GM21390 (cell line): Measurements from ENCODE around the gene SOWAHA.

Experiments used
- ATAC-seq: cut with Tn5 transposase; IDR thresholded peaks from one replicate; pipeline ENCODE4 v1.9.1; 2021; ENCODE audit not compliant: unreplicated experiment

The SOWAHA gene

DNA sequence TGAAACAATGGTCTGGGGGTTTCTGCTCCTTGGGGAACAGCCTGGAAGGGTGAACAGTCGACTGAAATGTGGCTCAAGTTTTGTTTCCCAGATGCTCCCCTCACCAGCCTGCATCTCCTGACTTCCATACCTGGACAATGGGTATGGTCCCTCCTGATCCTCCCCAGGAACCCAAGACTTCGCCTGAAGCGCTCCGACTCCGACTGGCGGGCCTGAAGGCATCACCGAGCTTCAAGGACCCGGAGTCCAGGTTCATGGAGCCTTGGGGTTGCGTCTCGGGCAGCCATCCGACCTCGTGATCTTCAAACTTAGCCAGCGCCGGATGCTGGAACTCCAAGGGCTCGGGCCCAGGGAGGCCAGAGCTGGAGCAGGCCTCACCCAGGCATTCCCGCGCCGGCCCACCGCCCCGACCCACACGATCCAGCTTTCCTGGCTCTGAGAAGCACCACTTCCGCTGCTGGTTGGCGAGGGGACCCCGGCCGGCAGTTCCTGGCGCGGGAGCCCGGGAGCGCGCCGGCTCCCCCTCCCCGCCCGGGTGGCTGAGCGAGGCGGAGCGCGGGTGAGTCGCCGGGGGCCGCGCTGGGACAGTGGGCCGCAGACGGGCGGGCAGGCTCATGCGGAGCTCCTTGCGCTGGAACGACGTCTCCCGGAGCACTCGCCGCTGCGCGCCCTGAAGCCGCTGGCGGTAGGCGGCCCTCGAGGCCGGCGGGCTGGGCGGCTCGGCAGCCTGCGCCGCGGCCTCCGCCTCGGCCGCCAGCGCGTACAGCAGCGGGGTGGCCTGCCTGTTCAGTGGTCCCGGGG lies 12.1 kb downstream of the SOWAHA start:
- ATAC-seq, result no peak

DNA sequence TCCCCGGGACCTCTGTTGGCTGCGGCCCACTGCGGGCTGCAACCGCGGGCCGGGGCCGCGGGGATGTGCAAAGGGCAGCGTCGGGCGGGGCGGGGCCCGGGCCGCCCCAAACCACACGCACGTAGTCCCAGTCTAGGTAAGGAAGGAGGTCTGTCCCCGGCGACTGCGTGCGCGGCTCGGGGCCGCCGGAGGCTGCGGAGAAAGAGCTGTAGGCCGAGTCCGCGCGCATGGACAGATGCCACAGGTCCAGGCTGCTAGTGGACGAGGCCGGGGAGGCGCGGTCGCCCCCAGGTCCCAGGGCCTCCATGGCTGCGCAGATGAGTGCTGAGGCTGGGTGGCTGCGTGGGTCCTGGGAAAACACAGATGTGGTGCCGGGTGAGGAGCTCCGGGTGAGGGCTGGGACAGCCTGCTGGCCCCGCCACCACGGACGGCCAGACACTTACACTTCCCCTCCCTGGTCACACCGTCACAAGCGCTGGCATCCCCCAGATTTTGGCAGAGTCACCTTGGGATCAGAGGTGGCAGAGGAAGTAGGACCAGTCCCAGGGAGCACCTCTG lies 12.8 kb downstream of the SOWAHA start:
- no peak for ATAC-seq

DNA sequence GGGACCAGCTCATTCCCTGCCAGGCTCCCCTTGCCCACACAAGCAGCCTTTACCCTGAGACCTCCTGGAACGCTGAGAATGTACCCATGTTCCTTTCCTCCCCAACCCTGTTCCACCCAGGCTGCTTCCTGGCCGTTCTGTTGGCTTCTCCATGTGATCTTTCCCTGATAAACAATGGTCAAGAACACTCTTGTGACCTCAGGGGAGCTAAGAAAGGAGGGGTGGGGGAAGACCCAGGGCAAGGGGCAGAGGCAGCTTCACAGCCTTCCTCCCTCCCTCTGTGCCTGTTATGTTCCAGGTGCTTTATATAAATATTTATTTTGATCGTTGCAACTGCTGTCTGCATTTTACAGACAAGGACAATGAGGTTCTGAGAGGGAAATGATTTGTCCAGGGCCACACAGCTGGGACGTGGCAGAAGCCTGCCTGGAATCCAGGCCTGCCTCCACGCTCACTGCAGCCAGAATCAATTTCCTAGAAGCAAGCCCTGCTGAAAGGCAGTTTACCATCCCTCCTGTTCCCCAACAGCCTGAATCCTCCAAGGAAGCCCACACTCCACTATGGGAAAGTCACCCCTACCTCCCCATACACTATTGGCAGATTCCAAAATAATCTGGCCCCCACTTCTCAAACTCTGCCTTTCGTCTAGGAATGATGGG lies 13.5 kb downstream of the SOWAHA start:
- no peak for ATAC-seq

DNA sequence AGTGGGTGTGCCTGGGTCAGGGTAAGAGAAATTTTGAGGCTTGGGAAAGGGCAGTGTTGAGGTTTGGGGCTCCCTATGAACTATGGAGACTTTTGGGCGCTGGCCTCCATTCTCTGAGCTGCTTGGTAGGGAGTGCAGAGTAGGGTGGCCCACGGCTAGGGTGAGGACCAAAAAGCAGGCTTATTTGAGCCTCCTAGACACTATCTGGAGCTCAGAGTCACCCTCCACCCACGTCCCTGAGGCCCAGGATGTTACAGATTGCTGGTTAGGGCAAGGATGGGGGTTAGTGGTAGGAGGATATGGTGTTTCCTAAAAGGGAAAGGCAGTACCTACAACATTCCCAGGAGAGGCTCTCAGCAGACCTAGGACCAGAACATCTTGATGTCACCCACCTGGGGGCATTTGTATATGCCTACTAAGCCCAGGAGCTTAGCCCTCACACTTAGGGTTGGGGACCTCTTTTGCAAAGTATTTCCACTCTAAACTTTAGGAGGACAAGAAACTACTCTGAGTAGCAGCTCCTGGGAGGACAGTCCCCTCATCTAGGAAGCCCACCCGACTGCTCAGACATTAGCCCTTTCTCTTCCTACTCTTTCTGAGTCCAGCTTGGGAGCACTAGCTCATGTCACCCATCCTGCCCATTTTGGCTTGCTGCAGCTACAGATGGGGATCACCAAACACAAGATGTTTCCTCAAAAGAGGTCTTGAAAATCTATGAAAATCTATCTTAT lies 15.0 kb downstream of the SOWAHA start:
- no peak for ATAC-seq

DNA sequence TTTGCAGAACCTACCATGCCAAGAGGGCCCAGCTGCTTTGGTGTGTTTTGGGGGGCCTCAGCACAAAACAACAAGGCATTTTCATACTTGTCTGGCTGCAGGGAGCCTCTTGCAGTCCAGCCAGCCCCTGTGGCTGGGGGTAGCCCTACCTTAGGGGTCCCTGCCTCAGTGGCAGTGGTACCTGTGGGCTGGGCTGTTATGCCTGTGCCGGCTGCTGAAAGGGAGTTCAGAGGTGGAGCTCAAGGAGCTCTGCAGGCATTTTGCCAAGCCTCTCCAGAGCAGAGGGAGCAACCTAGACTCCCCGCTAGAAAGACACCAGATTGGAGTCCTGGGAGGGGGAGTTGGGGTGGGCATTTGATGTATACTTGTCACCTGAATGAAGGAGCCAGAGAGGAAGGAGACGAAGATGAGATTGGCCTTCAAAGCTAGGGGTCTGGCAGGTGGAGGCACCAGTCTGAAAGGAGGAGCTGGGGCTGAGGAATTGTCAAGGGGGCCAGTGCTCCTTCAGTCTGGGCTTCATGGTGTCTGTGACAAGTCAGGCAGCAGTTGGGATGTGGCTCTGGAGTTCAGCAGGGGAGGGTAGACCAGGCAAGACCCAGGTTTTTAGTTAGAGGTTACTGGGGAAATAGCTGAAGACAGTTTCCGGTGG lies 15.9 kb downstream of the SOWAHA start:
- no peak for ATAC-seq

DNA sequence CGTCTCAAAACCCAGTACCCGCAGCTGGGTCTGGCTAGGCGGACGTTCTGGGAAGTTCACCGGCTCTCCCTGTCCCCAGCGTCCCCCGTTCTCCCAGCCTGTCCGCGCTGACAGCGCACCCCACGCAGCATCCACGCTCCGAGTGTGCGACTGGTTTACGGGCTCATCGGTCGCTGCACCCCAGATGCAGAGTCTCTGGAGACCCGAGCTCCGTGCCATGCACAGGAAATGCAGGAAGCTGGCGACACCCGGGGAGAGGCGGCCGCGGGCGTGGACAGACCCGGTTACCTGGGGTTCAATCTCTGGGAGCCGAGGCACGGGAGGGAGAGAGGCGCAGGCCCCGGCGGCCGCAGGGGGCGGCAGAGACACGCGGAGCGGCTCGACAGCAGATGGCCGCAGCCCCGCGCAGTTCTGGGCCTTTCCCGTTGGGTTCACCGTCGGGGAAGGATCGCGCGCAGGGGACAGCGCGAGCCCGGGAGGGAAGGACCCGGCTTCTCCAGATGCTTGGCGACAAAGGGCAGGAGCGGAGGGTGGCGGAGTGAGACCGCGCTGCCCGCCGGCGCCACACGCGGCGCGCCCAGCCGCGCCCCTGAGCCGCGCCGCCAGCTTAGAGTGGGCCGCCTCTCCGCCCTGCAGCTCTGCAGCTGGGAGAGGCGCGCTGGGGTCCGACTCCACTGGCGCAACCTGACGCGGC lies 16.8 kb downstream of the SOWAHA start:
- peak; percentile 75 for ATAC-seq

DNA sequence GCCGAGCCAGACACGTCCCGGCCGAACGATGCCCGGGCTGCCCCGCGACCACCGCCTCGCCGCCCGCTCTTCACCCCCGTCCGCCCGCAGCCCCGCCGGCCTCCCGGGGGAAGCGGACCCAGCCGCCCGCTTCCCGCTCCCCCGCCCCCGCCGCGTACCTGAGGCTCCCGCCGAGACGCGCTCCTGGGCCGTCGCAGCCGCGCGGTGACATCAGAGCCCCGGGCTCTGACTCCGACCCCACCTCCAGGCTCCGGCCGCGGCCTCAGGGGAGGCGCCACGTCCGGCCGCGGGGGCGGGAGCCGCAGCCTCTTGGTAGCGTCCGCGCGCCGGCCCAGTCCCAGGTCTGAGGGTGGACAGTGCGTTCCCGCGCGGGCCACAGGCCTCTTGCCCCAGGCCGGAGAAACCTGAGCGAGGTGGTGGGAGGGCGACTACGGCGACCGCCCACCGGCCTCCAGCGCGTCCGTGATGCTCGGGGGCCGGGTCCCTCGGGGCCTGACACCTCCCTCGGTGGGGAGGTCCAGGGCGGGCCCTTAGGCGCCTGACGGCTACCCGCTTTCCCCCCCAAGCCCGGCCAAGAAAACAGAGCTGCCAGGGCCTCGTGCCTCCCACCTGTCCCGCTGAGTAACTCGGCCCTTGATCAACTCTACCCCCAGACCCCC lies 17.5 kb downstream of the SOWAHA start, which contains the start of gene SHROOM1:
SHROOM1 (minus strand) TSS at position 212 of the 659 bp plus-strand sequence. CDS start 4,507 bp downstream, outside the sequence.
- peak; percentile 73 for ATAC-seq

DNA sequence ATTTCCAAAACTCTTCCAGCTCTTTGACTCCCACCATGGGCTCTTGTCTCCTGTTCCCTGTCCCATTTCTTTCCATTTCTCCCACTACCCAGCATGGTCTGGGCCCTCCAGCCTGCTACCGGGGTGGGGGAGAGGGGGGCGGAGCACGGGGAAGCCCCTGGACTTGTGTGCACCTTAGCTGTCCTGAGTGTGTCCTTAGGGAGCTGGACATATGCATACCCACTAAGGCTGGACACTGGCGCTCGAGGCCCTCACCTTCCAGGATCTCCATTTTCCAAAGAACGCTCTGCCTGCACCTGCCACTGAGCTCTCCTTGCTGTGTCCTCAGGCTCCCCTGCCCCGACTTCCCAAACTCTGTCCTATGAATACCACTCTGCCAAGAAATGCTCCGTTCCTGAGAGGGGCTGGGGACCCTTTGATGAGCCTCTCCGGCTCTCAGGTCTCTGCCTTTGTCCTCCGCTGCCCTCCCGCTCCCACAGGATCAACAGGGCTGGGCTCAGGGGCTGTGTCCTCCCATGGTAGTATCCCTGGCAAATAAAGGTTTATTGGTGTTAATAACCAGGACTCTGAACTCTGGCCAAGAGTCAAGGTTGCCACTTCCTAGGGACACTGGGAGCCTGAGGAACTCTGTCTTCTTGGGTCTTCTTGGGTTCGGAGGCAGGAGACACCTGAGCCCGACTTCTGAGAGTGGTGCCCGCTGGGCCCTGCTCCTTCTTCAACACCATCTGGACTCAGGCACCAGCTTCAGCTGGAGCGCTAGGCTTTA lies 18.2 kb downstream of the SOWAHA start:
- ATAC-seq, result no peak

DNA sequence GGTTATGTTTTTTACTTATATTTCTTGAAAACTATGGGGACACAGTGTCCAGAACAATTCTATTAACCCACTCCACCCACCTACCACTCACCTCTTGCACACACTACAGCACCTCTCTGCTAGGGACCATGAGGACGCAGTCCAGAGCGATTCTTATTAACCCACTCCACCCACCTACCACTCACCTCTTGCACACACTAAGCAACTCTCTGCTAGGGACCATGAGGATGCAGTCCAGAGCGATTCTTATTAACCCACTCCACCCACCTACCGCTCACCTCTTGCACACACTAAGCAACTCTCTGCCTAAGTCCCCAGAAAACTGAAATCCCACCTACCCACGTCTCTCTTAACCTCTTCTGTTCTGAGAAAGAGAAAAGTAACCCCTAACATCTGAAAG lies 19.5 kb downstream of the SOWAHA start:
- no peak for ATAC-seq

DNA sequence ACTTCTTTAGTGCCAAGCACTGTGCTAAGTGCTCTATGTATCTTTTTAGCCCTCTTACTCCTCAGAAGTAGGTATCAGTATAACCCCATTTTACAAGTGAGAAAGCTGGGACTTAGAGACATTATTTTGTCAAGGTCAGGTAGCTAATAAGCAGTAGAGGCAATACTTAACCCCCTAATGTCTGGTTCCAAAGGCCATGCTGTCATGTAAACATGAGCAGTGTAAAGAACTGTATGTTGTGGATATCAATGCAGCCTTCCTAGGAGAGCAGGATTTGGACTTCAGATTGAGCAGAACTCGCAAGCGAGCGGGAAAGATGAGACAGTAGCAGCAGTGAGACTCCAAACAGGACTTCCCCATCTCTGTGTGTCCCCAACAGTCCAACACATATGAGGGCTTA lies 21.0 kb downstream of the SOWAHA start:
- ATAC-seq, result no peak

DNA sequence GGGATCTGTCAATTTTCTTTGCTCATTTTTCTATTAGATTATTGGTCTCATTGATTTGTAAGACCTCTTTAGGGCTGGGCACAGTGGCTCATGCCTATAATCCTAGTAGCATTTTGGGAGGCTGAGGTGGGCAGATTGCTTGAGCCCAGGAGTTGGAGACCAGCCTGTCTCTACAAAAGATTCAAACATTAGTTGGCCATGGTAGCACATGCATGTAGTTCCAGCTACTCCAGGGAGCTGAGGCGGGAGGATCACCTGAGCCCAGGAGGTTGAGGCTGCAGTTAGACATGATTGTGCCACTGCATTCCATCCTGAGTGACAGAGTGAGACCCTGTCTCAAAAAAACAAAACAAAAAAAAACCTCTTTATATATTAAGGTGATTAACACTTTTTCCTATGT lies 23.8 kb downstream of the SOWAHA start:
- no peak for ATAC-seq

DNA sequence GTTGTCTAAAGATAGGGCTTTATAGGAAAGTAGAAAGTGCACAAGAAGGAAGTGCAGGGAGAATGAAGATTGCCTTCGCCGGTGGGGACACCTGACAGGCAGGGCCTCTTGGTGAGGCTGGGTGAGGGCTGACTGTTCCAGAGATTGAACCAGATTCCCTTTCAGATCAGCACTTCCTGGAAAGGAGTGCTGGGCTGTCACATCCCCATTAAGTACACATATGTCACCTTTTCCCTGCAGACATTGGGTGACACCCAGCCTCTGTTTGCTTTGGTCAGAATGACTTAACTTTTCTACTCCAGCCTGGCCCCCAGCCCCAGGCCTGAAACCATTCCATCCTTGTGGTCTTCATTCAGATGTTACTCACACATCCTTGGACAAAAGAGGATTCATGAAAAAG lies 24.8 kb downstream of the SOWAHA start:
- ATAC-seq, result no peak

DNA sequence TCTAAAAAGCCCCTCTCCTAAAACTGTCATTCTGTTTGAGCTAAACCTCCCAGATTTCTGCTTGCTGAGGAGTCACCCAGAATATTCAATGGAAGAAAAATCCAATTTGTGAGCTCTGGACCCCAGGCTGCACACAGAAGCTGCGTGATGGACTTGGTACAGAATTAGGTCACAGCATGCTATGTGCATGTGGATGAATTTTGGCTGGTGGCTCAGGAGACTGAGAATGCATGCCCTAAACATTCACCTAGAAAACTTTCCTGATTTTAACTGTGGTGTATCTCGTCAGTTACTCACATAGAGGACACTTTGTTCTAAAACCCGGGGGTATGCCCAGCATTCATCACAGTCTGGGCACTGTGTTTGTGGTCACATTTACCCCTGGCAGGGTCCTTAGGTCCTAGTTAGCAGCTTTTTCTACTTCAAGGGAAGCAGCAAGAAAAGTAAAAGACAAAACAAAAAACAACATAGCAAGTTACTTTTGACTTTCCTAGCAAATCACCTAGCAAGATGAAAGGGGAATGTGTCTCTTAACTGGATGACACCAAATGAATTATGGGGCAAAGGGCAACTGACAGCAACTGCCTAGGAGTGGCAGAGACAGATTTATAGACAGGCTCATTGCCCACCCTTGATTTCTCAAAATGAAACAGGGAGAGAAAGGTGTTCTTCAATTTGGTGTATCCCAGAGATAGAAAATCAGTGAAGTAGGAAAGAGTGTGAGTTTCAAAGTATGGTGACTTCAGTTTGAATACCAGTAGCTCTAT lies 25.6 kb downstream of the SOWAHA start:
- no peak for ATAC-seq

DNA sequence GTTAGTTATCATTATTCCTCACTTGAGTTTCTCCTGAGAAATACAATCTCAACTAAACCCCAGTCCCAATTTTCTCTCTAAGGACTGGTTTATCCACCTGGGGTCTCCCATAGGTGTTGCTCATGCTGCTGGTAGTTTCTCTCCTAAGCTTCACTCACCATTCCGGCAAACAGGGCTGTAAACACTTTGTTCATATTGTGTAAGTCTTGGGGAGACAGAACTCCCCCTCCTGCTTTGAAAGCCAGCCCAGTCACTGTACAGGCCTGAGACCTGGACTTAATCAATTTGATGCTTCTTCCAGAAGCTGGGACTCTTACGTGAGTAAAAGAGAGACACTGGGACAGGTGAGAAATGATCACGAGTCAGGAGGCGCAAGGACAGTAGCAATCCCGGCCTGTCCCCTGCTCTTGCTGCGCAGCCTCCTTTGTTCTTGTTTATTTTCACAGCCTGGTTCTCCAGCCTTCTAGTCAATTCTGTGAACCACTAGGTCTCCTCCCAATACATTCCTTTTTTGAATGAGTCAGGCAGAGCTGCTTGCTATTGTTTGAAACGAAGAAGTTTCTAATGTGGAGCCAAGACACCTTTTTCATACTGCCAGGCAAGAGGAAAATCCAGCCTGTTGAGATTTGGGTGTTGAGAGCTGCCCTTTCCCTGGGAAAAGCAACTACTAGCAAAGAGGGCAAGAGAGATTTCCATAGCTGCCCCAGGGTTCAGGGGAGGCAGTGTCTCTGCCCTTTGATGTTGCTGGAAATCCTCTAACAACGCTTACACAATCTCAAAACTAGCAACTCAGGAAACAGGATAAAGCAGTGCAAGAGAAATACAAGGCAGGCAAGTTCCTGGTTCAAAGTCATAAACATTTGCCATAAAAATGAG lies 26.6 kb downstream of the SOWAHA start:
- ATAC-seq, result no peak

DNA sequence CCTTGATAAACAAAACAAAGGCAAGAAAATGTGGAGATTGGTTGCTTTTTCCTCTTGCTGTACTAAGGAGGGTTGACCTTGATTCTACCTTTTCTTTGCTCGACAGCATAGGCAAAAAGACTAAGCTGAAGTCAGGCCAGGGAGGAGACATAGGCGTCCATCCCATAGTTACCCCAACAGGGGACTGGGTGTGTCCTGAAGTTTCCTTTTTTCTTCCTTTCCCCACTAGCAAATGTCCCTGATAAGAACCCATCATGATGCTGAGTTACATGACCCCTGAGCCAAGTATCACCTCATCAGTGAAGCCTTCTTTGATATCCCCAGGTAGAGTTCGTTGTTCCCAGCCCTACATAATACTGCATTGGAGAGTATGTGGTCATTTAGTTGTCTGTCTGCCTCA lies 27.2 kb downstream of the SOWAHA start:
- no peak for ATAC-seq

DNA sequence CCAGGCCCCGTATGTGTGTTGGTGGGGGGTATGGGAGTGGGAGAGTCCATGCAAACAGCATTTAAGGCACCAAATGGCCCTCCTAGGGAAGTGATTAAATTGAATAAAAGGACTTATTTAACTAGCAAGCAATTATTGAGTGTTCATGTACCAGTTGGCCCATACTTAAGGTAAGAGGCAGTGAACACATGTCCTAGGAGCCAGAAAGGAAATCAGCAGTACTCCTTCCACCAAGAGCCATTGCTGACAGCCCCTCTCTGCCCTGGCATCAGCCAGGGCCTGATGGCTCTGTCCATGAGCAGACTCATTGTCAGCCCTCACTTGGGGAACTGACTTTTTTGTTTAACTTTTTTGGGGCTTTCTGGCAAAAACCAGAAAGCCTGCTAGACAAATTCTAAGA lies 27.8 kb downstream of the SOWAHA start:
- ATAC-seq, result no peak

DNA sequence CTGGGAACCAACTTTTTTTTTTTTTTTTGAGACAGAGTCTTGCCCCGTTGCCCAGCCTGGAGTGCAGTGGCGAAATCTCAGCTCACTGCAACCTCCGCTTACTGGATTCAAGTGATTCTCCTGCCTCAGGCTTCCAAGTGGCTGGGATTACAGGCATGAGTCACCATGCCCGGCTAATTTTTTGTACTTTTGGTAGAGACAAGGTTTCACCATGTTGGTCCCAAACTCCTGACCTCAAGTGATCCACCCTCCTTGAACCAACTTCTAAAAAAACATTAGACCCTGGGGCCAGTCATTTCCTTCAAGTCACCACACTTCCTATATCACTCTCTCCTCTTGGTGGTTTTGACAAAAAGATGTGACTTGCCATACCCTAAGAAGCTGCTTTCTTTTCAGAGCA lies 28.2 kb downstream of the SOWAHA start:
- no peak for ATAC-seq
